Measurements from ENCODE around the gene HPCAL1. TPM values are rescaled to one million over a fixed set of nuclear protein-coding genes. Genes with fewer than 3 reads are reported as not detected.

Gene HPCAL1
- total RNA-seq, 1 donor from 2014 or later = 12.3 TPM

DNA sequence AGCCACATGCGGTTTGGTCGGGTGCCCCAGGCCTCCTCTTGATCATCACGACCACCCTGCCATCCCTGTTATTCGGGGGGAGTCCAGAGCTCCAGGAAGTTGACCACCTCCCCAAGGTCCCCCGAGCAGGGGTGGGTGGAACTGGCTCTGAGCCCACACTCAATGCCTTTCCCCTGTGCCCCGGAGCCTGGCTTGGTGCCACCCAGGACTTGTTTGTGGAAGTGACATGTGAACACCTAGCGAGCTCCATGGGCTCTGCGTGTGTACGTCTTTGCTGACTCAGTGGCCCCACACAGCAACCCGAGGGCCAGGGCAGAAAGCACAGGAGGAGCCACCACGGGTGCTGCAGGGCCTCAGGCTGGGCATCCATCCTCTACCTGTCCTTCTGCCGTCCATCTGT is 112.9 kb downstream of the HPCAL1 start:
- Mint-ChIP-seq H3K27ac (ENCODE audit: unreplicated experiment) (no peak overlapping the region), H3K36me3 (ENCODE audit: low read depth, unreplicated experiment) (peaks cover 5% of the 10 kb centered on the region), H3K4me1 (ENCODE audit: low read depth, unreplicated experiment) (peaks cover 1% of the 10 kb centered on the region), H3K4me3 (ENCODE audit: unreplicated experiment) (no peak overlapping the region), H3K9me3 (ENCODE audit: unreplicated experiment) (peaks cover 2% of the 10 kb centered on the region), H3K27me3 (ENCODE audit: low read depth, unreplicated experiment) (peaks cover 2% of the 10 kb centered on the region)
- H3K79me2 ChIP-seq (ENCODE audit: insufficient read depth, low read length) = no peaks in the 10 kb centered on the region
- H2AFZ ChIP-seq (ENCODE audit: low read depth, low read length) = no peak overlapping the region
- no peak overlapping the region for H3K9ac ChIP-seq (ENCODE audit: low read length)
- no peak overlapping the region for H3K4me3 ChIP-seq (ENCODE audit: insufficient read depth, low read depth, low read length)
- H3K4me1 ChIP-seq (ENCODE audit: insufficient read depth, low read length) = peaks cover 18% of the 10 kb centered on the region
- H3K9me3 ChIP-seq (ENCODE audit: insufficient read depth, low read depth, low read length) = no peaks in the 10 kb centered on the region
- no peaks in the 10 kb centered on the region for H3K36me3 ChIP-seq (ENCODE audit: insufficient read depth, low read length)
- H3K27me3 ChIP-seq (ENCODE audit: insufficient read depth, low read length) = no peaks in the 10 kb centered on the region
- H3K27ac ChIP-seq (ENCODE audit: low read depth, low read length) = no peak overlapping the region
- FAIRE-seq = no peak
- DNase-seq (ENCODE audit: low read depth) = no peak
- H4K20me1 ChIP-seq (ENCODE audit: insufficient read depth, low read length) = peaks cover 10% of the 10 kb centered on the region
- TF ChIP-seq, protein P1, sequence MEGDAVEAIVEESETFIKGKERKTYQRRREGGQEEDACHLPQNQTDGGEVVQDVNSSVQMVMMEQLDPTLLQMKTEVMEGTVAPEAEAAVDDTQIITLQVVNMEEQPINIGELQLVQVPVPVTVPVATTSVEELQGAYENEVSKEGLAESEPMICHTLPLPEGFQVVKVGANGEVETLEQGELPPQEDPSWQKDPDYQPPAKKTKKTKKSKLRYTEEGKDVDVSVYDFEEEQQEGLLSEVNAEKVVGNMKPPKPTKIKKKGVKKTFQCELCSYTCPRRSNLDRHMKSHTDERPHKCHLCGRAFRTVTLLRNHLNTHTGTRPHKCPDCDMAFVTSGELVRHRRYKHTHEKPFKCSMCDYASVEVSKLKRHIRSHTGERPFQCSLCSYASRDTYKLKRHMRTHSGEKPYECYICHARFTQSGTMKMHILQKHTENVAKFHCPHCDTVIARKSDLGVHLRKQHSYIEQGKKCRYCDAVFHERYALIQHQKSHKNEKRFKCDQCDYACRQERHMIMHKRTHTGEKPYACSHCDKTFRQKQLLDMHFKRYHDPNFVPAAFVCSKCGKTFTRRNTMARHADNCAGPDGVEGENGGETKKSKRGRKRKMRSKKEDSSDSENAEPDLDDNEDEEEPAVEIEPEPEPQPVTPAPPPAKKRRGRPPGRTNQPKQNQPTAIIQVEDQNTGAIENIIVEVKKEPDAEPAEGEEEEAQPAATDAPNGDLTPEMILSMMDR (IDR thresholded peaks at IDR 0.05; ENCODE audit: insufficient read depth, low read depth, low read length) = no peak
- no peak for TF ChIP-seq EZH2 (IDR thresholded peaks at IDR 0.05; ENCODE audit: insufficient read depth, low read length)
- no peak overlapping the region for H3K4me2 ChIP-seq (ENCODE audit: low read length)

DNA sequence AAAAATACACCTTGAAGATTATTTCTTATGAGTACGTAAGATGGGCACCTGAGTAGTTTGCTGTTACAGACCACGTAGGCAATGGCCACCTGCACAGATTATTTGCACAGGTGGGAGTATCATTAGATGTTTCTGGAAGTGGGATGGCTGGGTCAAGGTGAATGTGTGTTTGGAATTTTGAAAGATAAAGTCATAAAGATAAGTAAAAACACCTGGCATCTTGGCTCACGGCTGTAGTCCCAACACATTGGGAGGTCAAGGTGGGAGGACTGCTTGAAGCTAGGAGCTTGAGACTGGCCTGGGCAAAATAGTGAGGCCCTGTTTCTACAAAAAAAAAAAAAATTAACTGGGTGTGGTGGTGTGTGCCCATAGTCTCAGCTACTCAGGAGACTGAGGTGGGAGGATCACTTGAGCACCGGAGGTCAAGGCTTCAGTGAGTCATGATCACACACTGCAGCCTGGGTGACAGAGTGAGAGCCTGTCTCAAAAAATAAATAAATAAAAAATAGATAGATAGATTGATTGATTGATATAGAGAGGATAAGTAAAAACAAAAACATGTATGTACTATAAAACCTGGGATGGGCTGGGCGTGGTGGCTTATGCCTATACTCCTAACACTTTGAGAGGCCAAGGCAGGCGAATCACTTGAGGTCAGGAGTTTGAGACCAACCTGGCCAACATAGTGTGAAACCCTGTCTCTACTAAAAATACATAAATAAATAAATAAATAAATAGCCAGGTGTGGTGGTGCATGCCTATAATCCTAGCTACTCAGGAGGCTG is 115.0 kb downstream of the HPCAL1 start:
- peaks cover 6% of the 10 kb centered on the region for H3K27me3 Mint-ChIP-seq (ENCODE audit: low read depth, unreplicated experiment)
- no peaks in the 10 kb centered on the region for H3K36me3 ChIP-seq (ENCODE audit: insufficient read depth, low read length)
- no peaks in the 10 kb centered on the region for H3K79me2 ChIP-seq (ENCODE audit: insufficient read depth, low read length)
- H3K27ac ChIP-seq (ENCODE audit: low read depth, low read length) = no peak overlapping the region
- peaks cover 10% of the 10 kb centered on the region for H4K20me1 ChIP-seq (ENCODE audit: insufficient read depth, low read length)
- H3K9me3 Mint-ChIP-seq (ENCODE audit: unreplicated experiment) = peaks cover 2% of the 10 kb centered on the region
- H3K4me3 Mint-ChIP-seq (ENCODE audit: unreplicated experiment) = no peak overlapping the region
- H3K36me3 Mint-ChIP-seq (ENCODE audit: low read depth, unreplicated experiment) = peaks cover 4% of the 10 kb centered on the region
- TF ChIP-seq, protein P1 (IDR thresholded peaks at IDR 0.05; ENCODE audit: insufficient read depth, low read depth, low read length) = no peak
- TF ChIP-seq EZH2 (IDR thresholded peaks at IDR 0.05; ENCODE audit: insufficient read depth, low read length) = no peak
- H3K27me3 ChIP-seq (ENCODE audit: insufficient read depth, low read length) = no peaks in the 10 kb centered on the region
- no peak overlapping the region for H2AFZ ChIP-seq (ENCODE audit: low read depth, low read length)
- peaks cover 1% of the 10 kb centered on the region for H3K4me1 Mint-ChIP-seq (ENCODE audit: low read depth, unreplicated experiment)
- no peak overlapping the region for H3K4me2 ChIP-seq (ENCODE audit: low read length)
- no peaks in the 10 kb centered on the region for H3K9me3 ChIP-seq (ENCODE audit: insufficient read depth, low read depth, low read length)
- no peak for DNase-seq (ENCODE audit: low read depth)
- H3K4me1 ChIP-seq (ENCODE audit: insufficient read depth, low read length) = peaks cover 13% of the 10 kb centered on the region
- H3K4me3 ChIP-seq (ENCODE audit: insufficient read depth, low read depth, low read length) = no peak overlapping the region
- no peak for FAIRE-seq
- no peak overlapping the region for H3K27ac Mint-ChIP-seq (ENCODE audit: unreplicated experiment)
- H3K9ac ChIP-seq (ENCODE audit: low read length) = no peak overlapping the region
